Activated CD4-positive, CD25-positive, alpha-beta regulatory T cell treated with anti-CD3 and anti-CD28 coated beads, Interleukin-2, amount 50 U/mL, for 24 hours (primary cell): Measurements from ENCODE around the gene CRISP1.
A peak's percentile ranks its signal among the peaks of the same experiment; 100 is the strongest.
"Not testable (repeated sequence)": the region's sequence is repeated elsewhere in the genome, so short reads cannot be mapped to it uniquely, and the experiment has no call there.

Experiments
- ATAC-seq, 2 donors: fragments of 150-1000 bp; cut with Tn5 transposase; one replicate each; pipeline ENCODE4 v1.10.0; 2021; ENCODE audit warnings: mild to moderate bottlenecking in 1 of 2, moderate library complexity in 1 of 2

CRISP1 gene, protein sequence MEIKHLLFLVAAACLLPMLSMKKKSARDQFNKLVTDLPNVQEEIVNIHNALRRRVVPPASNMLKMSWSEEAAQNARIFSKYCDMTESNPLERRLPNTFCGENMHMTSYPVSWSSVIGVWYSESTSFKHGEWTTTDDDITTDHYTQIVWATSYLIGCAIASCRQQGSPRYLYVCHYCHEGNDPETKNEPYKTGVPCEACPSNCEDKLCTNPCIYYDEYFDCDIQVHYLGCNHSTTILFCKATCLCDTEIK

DNA sequence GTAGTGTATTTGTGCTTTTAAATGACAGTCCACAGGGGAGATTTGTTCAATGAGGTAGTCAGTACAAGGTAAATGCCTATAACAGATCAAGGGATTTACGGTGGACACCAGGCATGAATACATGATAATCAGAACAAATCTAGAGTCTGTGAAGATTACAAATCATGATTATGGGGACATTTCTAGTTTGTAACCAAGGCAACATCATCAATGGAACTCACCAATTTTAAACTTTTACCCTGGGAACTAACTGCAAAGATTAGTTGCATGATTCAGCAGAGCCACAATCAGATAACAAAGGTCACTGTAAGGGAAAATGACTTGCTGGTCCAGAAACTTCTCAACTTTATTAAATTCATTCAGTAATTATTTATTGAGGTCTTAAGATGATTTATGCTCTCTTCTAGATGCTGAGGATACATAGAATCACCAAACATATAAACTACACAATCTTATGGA is at the start of gene CRISP1:
TSS of gene CRISP1 (minus strand) at position 51 of the 459 bp plus-strand sequence. CDS start 9,135 bp downstream, outside the sequence.
- ATAC-seq, result no peak

DNA sequence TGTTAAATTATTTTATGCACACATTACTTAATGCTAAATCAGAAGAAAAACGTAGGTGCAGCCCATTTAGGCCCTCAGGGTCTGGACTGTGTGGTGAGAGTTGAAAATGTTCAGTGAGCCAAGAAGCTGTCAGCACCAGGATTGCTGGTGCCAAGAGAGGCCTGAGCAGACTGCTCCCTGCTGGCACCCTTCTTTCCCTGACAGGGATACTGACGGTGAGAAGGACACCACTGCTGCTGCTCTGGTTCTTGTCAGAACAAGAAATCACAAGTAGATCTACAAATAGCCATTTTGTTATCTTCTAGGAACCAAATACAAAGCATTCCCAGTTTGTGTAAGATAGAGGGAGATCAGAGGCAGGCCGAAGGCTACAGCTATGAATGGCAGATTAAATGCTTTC is 48.7 kb upstream of the CRISP1 start:
- no peak for ATAC-seq

DNA sequence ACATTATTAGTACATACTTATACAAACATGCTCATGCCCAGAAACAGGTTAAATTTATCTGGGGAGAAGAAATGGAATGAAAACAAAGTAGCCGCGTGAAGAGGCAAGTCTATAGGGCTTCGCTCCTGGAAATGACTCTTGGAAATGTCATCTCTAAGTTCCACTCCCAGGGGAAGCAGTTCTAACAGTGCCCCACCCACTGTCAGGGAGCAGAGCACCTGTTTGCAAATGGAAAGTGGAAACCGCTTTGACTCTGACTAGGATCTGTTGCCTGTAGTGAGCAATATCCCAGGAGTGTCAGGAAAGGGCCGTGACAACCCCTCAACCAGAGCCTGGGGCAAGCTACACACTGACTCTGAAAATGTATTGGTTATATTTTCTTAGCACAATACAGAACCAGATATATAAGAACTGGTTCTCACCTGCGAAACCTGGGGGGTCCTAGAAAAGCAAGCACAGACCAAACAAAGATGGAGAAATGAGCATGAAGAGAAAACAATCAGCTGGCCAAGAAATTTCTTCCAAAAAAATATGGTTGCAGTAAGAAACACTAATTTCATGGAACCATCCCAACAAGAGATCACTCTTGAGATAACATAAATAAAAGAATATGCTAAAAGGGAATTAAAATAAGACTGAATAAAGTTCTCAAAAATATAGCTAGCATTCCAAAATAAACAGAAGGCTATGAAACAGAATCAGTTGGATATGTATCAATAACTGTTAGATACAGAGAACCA is 47.5 kb upstream of the CRISP1 start:
- no peak for ATAC-seq

DNA sequence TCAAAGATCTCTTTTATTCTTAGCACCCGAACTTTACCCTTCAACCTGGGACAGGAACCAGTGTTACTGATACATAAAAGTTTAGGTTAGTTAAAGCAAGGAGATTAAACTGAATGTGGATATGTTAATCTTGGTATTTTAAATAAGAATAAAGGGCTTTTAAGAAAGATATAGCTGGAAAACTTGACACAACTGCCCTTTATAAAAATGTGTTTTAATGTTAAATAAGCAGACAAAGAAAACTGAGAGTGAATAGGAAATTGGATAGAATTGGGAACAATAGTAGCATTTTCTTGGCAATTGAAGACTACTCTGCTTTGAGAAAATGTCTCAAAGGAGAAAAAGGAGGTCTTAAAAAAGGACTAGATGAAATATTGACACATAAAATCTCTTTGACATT is 45.9 kb upstream of the CRISP1 start:
- ATAC-seq, result no peak

DNA sequence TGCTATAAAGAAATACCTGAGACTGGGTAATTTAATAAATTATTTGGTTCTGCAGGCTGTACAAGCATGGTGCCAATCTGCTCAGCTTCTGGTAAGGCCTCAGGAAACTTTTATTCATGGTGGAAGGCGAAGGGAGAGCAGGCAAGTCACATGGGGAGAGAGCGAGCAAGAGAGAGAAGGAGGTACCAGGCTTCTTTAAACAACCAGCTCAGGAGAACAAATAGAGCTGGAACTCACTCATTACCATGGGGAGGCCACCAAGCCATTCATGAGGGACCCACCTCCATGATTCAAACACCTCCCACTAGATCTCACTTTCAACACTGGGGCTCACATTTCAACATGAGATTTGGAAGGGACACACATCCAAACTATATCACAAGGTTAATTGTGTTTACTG is 44.9 kb upstream of the CRISP1 start:
- no peak for ATAC-seq

DNA sequence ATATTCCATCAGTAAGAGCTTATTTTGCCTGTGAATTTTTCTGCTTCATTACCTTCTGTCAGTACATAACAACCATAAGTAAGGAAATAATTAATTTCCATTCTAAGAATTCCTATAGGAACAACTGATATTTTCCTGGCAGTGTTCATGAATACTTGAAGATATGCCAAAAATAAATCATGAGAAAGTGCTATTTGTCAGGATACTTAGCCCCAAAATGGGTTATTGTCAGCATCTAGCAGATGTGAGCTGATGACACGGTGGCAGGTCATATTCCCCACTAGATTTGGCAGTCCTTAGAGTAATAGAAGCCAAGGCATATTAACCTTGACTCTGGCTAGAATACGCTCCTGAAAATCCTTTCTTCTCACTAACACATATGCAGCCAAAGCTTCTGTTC is 43.2 kb upstream of the CRISP1 start:
- no peak for ATAC-seq

DNA sequence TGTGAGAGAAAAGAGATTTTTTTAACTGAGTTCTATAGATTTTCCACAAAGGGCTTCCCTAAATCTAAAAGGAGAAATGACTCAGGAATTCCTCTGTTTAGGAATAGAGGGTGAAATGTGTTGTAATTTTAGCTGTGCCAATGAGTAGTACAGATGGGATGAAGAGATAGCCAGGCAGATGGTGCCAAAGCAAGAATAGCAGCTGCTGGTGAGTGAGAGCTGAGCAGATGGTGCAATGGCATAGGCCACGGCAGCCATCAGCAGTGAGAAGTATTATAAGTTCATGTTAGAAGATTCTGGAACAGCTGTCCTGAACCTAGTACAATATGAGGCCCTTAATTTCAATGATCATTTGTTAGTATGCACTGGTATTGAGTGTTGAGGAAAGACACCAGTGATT is 40.2 kb upstream of the CRISP1 start:
- no peak for ATAC-seq

DNA sequence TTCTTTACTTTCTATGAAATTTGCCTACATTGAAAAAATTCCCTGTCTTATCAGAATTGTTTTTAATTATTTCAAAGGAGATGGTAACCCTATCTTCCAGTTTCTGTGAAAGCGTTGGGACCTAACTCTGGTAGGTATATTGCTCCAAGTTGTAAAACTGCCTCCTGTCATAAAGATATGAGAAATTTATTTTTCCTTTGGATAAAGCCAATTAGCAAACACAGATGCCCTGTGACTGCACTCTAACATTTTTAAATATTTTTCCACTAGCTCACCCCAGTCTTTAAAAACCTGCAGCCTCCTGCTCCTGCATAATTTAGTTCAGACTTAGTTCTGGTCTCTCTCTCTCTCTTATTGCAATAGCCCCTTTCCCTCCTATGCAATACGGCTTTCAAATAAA is 39.0 kb upstream of the CRISP1 start:
- no peak for ATAC-seq

DNA sequence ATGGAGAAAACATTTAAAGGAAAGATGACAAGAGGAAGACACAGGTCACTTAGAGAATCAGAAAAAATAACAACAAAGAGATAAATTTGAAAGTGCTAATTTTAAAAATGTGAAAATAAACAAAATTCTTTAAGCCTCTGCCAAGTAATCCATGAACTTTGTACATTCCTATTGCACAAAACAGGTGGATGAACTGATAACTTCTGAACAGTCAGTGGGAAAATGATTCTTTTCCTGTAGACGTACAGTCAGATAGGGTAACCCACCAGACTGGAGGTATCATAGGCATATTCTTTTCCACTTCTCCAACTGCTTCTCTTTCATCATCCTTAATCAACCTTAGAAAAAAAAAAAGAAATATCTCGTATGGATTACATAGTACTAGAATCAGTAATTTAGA is 36.5 kb upstream of the CRISP1 start:
- ATAC-seq, result no peak

DNA sequence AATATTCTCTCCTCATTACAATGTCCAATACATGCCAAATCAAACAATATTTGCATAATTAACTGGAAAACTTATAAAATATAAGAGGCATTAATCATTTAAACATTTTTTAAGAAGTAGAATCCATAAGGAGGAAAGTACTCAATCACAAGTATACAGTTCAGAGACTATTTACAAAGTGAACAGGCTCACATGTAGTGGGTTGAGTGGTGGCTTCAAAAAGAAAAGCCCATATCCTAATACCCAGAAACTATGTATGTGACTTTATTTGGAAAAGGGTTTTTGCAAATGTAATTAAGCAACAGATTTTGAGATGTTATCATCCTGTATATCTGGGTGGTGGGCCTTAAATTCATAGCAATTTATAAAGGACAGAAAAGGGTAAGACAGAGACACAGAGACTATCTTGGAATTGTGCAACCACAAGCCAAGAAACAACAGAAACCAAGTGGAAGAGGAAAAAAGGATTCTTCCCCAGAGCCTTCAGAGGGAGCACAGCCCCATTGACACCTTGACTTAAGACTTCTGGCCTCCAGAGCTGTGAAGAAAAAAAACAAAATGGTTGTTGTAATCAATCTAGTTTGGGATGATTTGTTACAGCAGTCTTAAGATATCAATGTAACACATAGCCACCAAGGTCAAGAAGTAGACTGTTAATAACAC is 32.7 kb upstream of the CRISP1 start:
- no peak for ATAC-seq

DNA sequence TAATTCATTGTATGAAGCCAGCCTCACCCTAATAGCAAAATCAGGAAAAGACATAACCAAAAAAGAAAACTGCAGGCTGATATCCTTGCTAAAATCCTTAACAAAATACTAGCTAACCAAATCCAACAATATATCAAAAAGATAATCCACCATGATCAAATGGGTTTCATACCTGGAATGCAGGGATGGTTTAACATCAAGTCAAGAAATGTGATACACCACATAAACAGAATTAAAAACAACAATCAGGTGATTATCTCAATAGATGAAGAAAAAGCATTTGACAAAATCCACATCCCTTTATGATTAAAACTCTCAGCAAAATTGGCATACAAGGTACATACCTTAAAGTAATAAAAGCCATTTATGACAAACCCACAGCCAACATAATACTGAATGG is 29.2 kb upstream of the CRISP1 start:
- ATAC-seq, result not testable (repeated sequence)

DNA sequence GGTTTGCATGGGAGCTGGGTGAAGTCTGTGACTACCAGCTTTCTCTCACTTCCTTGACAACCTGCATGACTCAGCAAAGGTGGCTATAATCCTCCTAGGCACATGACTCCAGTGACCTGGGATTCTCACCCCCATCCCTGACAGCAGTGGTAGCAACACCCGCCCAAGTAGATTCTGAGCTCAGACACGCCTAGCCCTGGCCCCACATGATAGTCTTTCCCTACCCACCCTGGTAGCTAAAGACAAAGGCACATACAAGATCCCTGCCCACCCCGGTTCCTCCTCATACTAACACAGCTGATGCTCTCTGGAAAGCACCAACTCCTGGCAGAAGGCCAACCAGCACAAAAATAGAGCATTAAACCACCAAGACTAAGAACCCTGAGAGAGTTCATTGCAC is 25.9 kb upstream of the CRISP1 start:
- no peak for ATAC-seq

DNA sequence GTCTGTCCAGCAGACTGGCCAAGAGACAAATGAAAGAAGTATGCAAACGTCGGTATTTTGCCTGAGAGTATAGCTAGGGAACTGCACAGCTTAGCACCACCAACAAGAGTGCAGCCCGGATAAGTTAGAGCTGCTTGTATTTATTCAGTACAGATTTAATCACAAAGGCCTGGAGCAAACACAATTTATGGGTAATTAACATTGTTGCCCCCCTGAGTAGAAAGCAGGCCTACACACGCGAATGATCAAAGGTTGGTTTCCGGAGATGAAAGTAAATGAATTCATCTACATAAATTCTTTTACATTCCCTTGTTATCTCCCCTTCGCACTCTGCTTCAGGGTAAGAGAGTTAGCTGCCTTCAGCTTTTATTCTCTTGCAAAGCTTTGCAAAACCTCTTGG is 24.7 kb upstream of the CRISP1 start:
- no peak for ATAC-seq

DNA sequence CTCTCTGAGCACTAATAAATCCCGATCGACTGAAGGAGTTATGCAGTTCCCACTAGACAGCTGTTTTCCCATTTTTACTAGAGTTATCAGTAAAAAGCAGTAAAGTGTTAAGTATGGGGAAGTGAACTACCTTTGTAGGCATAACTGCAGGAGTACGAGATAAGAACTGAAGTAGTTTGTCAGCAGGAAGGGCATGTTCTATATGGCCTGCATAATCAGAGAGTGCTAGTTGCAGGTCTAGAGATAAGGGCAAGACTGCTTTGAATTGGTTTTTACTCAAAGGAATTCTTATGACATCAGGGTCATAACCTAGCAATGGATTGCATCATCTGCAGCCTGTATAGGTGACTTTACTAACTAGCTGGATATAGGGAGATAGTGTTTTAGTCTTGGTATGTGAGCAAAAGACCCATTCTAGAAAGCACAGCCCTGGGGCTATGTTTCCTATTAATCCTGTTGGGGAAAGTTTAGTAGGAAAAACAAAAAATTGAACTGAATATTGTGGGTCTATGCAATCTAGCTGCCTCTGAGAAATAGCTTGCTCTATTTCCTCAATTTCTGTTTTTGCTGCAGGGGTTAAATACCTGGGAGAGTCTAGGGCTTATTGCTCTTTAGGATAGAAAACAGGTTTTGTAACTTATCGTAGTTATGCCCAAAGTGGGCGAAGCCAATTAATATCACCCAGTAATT is 22.6 kb upstream of the CRISP1 start:
- ATAC-seq, result no peak

DNA sequence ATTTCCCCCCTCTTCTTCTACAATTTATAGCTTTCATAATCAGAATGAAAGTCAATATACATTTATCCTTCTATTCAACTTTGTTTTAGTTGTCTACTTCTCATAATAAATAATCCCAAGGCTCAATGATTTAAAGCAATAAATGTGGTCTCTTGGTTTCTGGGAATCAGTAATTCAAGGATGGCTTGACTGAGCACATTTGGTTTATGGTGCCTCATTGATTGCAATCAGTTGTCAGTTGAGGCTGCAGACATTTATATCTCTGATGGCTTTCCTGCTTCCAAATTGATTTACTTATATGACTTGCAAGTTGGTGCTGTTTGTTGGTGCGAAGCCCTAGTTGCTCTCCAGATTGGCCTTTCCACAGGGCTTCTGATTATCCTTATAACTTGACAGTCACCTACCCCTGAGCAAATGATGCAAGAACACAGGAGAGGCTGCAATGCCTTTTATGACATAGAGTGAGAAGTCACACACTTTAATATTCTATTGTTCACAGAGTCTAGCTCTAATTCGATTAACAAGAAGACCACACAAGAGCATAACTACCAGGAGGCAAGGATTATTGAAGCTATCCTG is 2.7 kb upstream of the CRISP1 start:
- no peak for ATAC-seq

DNA sequence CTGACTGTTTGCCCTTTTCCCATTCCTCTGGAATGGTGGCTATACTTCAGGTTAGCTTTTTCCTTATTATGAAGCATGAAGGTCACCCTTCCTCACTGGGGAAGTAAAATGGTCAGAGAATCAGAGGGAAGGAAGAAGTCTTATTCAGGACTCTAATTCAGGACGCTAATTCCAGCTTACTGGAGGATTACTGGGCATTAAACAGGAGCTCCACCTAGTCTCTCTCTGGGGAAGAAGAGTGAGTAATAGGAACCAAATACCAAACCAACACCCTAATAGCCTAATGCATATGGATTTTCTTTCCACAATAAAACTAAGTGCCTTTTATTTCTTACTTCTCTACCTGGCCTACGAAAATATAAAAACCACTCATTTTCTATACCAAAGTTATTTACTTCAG is 10.1 kb downstream of the CRISP1 start:
- no peak for ATAC-seq

DNA sequence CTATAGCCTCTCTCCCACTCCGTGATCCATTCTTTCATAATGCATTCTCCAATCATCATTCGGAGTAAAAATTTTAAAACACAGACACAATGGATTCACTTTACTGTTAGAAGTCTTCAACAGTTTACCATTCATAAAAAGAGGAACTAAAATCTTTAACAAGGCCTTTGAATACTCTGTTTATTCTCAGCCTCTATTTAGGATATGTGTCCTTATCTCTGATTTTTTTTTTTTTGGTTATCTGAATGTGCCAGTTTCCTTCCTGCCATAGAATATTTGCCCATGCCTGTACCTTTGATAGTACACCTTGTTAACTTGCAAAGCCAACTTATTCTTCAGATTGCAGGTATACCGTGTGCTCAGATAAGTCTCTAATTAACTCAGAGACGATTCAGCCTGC is 11.1 kb downstream of the CRISP1 start:
- no peak for ATAC-seq

DNA sequence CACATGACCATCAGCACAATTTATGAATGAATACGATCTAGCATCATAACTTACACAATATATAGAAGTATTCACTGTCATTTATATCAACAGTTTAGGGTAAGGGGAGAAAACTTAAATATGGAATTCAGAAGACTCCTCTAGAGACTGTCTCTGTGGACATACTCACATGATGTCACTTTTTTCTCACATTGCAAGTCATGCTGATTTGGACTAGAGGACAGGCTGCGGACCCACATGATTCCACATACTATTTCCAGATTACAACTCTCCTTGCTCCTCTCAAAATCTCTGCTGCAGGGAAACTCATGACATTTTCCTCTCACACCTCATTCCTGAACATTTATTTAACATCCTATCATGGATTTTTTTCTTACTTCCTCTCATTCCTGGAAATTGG is 13.4 kb downstream of the CRISP1 start:
- no peak for ATAC-seq

DNA sequence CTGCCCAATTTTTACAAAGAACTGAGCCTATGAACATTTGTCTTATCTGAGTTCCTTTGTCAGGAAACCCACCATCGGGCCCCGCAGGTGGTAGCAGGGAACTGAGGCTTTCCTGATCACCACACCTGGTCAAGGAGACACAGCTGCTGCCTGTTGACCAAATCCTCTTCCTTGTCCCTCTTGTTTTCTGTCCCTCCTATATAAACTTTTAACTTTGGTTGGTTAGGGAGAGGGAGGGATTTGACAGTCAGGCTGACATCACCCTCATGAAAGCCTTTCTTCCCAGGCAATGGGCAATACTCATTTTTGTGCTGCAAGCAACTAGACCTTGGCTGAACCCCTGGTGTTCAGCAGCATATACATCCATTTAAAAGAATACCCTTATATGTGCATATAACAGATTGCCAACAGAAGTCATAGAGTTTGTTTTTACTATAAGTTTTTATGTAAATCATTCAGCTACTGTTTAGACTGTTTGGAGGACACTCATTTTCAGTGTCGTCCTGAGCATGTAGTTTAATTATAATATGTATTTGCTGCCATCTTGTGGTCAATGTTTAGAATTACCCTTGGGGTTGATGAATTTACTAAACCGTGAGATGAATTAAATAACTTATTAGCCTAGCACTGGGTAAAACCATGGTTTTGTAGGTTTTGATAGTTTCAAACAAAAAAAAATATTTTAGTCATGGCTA is 17.0 kb downstream of the CRISP1 start:
- ATAC-seq, result peak in 1 of 2 donors; percentile 48

DNA sequence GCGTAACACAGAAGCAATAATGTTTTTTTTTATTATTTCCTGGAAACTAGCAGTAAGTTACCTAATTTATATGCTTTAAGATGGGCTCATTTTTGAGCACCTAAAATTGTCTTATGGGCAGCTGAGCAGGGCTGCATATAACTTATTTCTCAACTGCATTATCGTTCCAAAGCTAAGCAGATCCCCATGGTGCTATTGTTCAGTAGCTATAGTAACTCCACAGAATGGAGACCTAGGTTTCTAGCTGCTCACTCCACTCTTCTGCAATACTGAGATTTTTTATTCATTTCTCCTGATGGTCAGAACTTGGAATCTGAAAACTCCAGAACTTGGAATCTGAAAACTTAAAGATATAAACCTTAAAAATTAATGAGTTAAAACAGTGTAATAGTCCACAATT is 18.7 kb downstream of the CRISP1 start:
- no peak for ATAC-seq

DNA sequence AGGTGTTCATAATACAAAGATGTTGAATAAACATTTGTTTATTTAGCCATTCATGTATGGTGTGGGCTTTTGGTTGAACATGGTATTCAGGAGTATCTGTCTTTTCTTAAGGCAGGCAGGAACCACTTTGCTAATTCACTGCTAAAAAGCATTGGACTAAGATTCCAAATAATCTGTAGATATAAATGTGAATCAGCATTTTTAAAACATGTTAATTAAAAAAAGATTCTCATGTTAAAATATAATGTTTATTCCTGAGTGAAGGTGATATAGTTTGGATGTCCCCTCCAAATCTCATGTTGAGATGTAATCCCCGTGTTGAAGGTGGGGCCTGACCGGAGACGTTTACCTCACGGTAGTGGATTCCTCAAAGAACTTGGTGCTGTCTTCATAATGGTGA is 19.3 kb downstream of the CRISP1 start:
- no peak for ATAC-seq

DNA sequence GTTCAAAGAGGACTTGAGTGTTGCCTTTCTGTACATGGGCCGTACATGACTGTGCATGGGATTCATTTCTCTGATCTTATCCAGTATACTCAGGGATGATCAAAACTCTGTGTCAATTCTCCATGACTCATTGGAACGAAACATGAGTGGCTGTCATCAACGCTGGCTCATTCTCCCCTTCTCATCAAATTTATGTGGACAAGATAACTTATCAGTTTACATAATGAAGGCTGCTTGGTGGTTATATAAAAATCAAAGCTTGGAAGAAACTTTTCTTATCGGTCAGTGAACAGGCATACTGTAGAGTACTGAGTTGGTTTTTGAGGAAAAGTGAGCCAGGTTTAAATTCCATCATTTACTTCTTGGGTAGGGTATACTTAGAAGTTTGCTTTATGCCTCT is 24.9 kb downstream of the CRISP1 start:
- ATAC-seq, result no peak
